ENCODE data around the gene RAB29. TPM values are rescaled to one million over a fixed set of nuclear protein-coding genes. Genes with fewer than 3 reads are reported as not detected.

The RAB29 gene
- polyA plus RNA-seq, 1 donor from 2014 or later = 0.40 TPM

- H3F3A ChIP-seq (ENCODE audit: insufficient read depth, low read length, poor library complexity, severe bottlenecking) = no peaks in the 10 kb centered on the region
- no peak overlapping the region for H3K4me2 ChIP-seq (ENCODE audit: low read length)
- peaks cover 23% of the 10 kb centered on the region for H4K20me1 ChIP-seq (ENCODE audit: insufficient read depth)
- H2AFZ ChIP-seq (ENCODE audit: low read depth, low read length) = no peak overlapping the region
- H3K27ac ChIP-seq (ENCODE audit: low read length) = no peak overlapping the region
- H3K9me2 ChIP-seq (ENCODE audit: insufficient read depth, low read length) = no peaks in the 10 kb centered on the region
- H3K36me3 ChIP-seq (ENCODE audit: insufficient read depth, low read length) = no peaks in the 10 kb centered on the region
- H3K9ac ChIP-seq (ENCODE audit: low read length) = no peak overlapping the region
- no peaks in the 10 kb centered on the region for H3K9me3 ChIP-seq (ENCODE audit: low read length)
- H3K4me3 ChIP-seq (ENCODE audit: low read length) = no peak overlapping the region
- H3K79me2 ChIP-seq (replicated peaks; ENCODE audit: insufficient read depth, low read length) = peaks cover 88% of the 10 kb centered on the region
- no peak for TF ChIP-seq RAD21 (conservative IDR thresholded peaks at IDR 0.05)
- no peak for TF ChIP-seq EZH2 (IDR thresholded peaks at IDR 0.05; ENCODE audit: borderline replicate concordance, insufficient read depth, low read length, poor library complexity, severe bottlenecking)
- TF ChIP-seq EP300 (conservative IDR thresholded peaks at IDR 0.05; ENCODE audit: poor library complexity, severe bottlenecking) = no peak
- TF ChIP-seq MXI1 (conservative IDR thresholded peaks at IDR 0.05; ENCODE audit: poor library complexity, severe bottlenecking) = no peak
- TF ChIP-seq, protein P1, sequence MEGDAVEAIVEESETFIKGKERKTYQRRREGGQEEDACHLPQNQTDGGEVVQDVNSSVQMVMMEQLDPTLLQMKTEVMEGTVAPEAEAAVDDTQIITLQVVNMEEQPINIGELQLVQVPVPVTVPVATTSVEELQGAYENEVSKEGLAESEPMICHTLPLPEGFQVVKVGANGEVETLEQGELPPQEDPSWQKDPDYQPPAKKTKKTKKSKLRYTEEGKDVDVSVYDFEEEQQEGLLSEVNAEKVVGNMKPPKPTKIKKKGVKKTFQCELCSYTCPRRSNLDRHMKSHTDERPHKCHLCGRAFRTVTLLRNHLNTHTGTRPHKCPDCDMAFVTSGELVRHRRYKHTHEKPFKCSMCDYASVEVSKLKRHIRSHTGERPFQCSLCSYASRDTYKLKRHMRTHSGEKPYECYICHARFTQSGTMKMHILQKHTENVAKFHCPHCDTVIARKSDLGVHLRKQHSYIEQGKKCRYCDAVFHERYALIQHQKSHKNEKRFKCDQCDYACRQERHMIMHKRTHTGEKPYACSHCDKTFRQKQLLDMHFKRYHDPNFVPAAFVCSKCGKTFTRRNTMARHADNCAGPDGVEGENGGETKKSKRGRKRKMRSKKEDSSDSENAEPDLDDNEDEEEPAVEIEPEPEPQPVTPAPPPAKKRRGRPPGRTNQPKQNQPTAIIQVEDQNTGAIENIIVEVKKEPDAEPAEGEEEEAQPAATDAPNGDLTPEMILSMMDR (IDR thresholded peaks at IDR 0.05; ENCODE audit: poor library complexity, severe bottlenecking) = no peak
- no peak for TF ChIP-seq SMC3 (conservative IDR thresholded peaks at IDR 0.05; ENCODE audit: poor library complexity)
- TF ChIP-seq POLR2AphosphoS5 (IDR thresholded peaks at IDR 0.05) = no peak
- TF ChIP-seq TAF1 (IDR thresholded peaks at IDR 0.05; ENCODE audit: low read depth) = no peak
- no peak for TF ChIP-seq REST (IDR thresholded peaks at IDR 0.05; ENCODE audit: borderline replicate concordance)
- H3K27me3 ChIP-seq (ENCODE audit: insufficient read depth, low read depth, low read length) = no peaks in the 10 kb centered on the region
These were observed 30.9 kb downstream of the RAB29 start for GRCh38 chr1:205744403-205744802.

DNA sequence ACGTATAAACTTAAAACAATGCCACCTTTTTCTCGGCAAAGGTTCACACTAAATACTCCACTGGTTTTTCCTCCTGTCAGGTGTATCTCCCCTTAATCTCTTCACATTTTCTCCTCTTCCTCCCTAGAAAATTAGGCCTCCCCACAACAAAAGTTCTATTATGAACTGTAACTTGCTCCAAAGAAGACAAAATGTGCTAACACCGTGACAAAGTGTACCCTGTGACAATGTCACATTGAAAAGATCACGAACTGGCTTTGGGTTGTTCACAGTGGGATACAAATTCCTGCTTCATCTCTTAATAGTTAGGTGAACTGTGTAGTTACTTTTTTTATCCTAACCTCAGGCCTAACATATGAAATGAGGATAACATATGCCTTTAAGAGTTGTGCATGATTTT is 31.3 kb downstream of the RAB29 start:
- no peak overlapping the region for H3K4me3 ChIP-seq (ENCODE audit: low read length)
- peaks cover 20% of the 10 kb centered on the region for H4K20me1 ChIP-seq (ENCODE audit: insufficient read depth)
- H3K4me2 ChIP-seq (ENCODE audit: low read length) = no peak overlapping the region

More for the DNA sequence above, 31.3 kb downstream of the RAB29 start:
- no peaks in the 10 kb centered on the region for H3K36me3 ChIP-seq (ENCODE audit: insufficient read depth, low read length)
- no peak overlapping the region for H3K9ac ChIP-seq (ENCODE audit: low read length)
- H3K9me2 ChIP-seq (ENCODE audit: insufficient read depth, low read length) = no peaks in the 10 kb centered on the region
- peaks cover 93% of the 10 kb centered on the region for H3K79me2 ChIP-seq (replicated peaks; ENCODE audit: insufficient read depth, low read length)
- TF ChIP-seq SMC3 (conservative IDR thresholded peaks at IDR 0.05; ENCODE audit: poor library complexity) (no peak), EZH2 (IDR thresholded peaks at IDR 0.05; ENCODE audit: borderline replicate concordance, insufficient read depth, low read length, poor library complexity, severe bottlenecking) (no peak), MXI1 (conservative IDR thresholded peaks at IDR 0.05; ENCODE audit: poor library complexity, severe bottlenecking) (no peak), TAF1 (IDR thresholded peaks at IDR 0.05; ENCODE audit: low read depth) (no peak), RAD21 (conservative IDR thresholded peaks at IDR 0.05) (no peak), POLR2AphosphoS5 (IDR thresholded peaks at IDR 0.05) (no peak), EP300 (conservative IDR thresholded peaks at IDR 0.05; ENCODE audit: poor library complexity, severe bottlenecking) (no peak), REST (IDR thresholded peaks at IDR 0.05; ENCODE audit: borderline replicate concordance) (no peak)
- TF ChIP-seq, protein P1 (IDR thresholded peaks at IDR 0.05; ENCODE audit: poor library complexity, severe bottlenecking) = no peak
- H3F3A ChIP-seq (ENCODE audit: insufficient read depth, low read length, poor library complexity, severe bottlenecking) = no peaks in the 10 kb centered on the region
- no peaks in the 10 kb centered on the region for H3K9me3 ChIP-seq (ENCODE audit: low read length)
- no peak overlapping the region for H3K27ac ChIP-seq (ENCODE audit: low read length)
- H3K27me3 ChIP-seq (ENCODE audit: insufficient read depth, low read depth, low read length) = no peaks in the 10 kb centered on the region
- H2AFZ ChIP-seq (ENCODE audit: low read depth, low read length) = no peak overlapping the region

Data from neural cell (in vitro differentiated cells).